ENCODE measurements around the gene BRWD1. TPM values are rescaled to one million over a fixed set of nuclear protein-coding genes. Genes with fewer than 3 reads are reported as not detected.
"Not testable (repeated sequence)": the region's sequence is repeated elsewhere in the genome, so short reads cannot be mapped to it uniquely, and the experiment has no call there.

Gene BRWD1
- total RNA-seq, 1 donor = 71.3 TPM

GRCh38 chr21:39137248-39138178, 175.9 kb downstream of the BRWD1 start:
- TF ChIP-seq CTCF (IDR thresholded peaks at IDR 0.05; ENCODE audit: extremely low read depth, low read depth, low read length) = no peak
- H2AFZ ChIP-seq (ENCODE audit: low read length) = no peak overlapping the region
- no peak for DNase-seq (ENCODE audit: insufficient read length, low spot score, missing footprints)
- H3K79me2 ChIP-seq (ENCODE audit: insufficient read depth, low read length) = no peaks in the 10 kb centered on the region
- H3K27ac ChIP-seq (ENCODE audit: low read depth, low read length) = no peak overlapping the region
- no peak overlapping the region for H3K4me3 ChIP-seq (ENCODE audit: insufficient read depth, low read length)
- H3K9me3 ChIP-seq (ENCODE audit: low read depth, low read length) = no peaks in the 10 kb centered on the region
- peaks cover 4% of the 10 kb centered on the region for H3K4me1 ChIP-seq (ENCODE audit: insufficient read depth, low read length)
- peaks cover 12% of the 10 kb centered on the region for H3K27me3 ChIP-seq (ENCODE audit: insufficient read depth, low read length)
- no peaks in the 10 kb centered on the region for H4K20me1 ChIP-seq (ENCODE audit: insufficient read depth, low read length)
- H3K36me3 ChIP-seq (ENCODE audit: insufficient read depth, low read length) = no peaks in the 10 kb centered on the region
- no peak overlapping the region for H3K4me2 ChIP-seq (ENCODE audit: insufficient read depth, low read length)

GRCh38 chr21:39136711-39137110, 176.7 kb downstream of the BRWD1 start:
- Histone ChIP-seq H3K4me1 (ENCODE audit: insufficient read depth, low read length) (peaks cover 4% of the 10 kb centered on the region), H3K27ac (ENCODE audit: low read depth, low read length) (no peak overlapping the region), H3K27me3 (ENCODE audit: insufficient read depth, low read length) (peaks cover 12% of the 10 kb centered on the region), H2AFZ (ENCODE audit: low read length) (no peak overlapping the region), H4K20me1 (ENCODE audit: insufficient read depth, low read length) (no peaks in the 10 kb centered on the region), H3K79me2 (ENCODE audit: insufficient read depth, low read length) (no peaks in the 10 kb centered on the region), H3K36me3 (ENCODE audit: insufficient read depth, low read length) (no peaks in the 10 kb centered on the region), H3K9me3 (ENCODE audit: low read depth, low read length) (no peaks in the 10 kb centered on the region), H3K4me2 (ENCODE audit: insufficient read depth, low read length) (no peak overlapping the region), H3K4me3 (ENCODE audit: insufficient read depth, low read length) (no peak overlapping the region)
- DNase-seq (ENCODE audit: insufficient read length, low spot score, missing footprints) = no peak
- TF ChIP-seq CTCF (IDR thresholded peaks at IDR 0.05; ENCODE audit: extremely low read depth, low read depth, low read length) = no peak

GRCh38 chr21:39136138-39136537, 177.3 kb downstream of the BRWD1 start:
- not testable (repeated sequence) for H4K20me1 ChIP-seq (ENCODE audit: insufficient read depth, low read length); H3K36me3 ChIP-seq (ENCODE audit: insufficient read depth, low read length); DNase-seq (ENCODE audit: insufficient read length, low spot score, missing footprints); H3K4me1 ChIP-seq (ENCODE audit: insufficient read depth, low read length); H3K9me3 ChIP-seq (ENCODE audit: low read depth, low read length); H2AFZ ChIP-seq (ENCODE audit: low read length); H3K27ac ChIP-seq (ENCODE audit: low read depth, low read length); H3K4me3 ChIP-seq (ENCODE audit: insufficient read depth, low read length); H3K79me2 ChIP-seq (ENCODE audit: insufficient read depth, low read length); H3K4me2 ChIP-seq (ENCODE audit: insufficient read depth, low read length)
- TF ChIP-seq CTCF (IDR thresholded peaks at IDR 0.05; ENCODE audit: extremely low read depth, low read depth, low read length) = peak; percentile 42
- H3K27me3 ChIP-seq (ENCODE audit: insufficient read depth, low read length) = peaks cover 12% of the 10 kb centered on the region

GRCh38 chr21:39134288-39134810, 179.1 kb downstream of the BRWD1 start:
- TF ChIP-seq CTCF (IDR thresholded peaks at IDR 0.05; ENCODE audit: extremely low read depth, low read depth, low read length) = no peak
- Histone ChIP-seq H3K4me1 (ENCODE audit: insufficient read depth, low read length) (peaks cover 4% of the 10 kb centered on the region), H3K36me3 (ENCODE audit: insufficient read depth, low read length) (no peaks in the 10 kb centered on the region), H3K79me2 (ENCODE audit: insufficient read depth, low read length) (no peaks in the 10 kb centered on the region), H3K4me2 (ENCODE audit: insufficient read depth, low read length) (no peak overlapping the region), H3K9me3 (ENCODE audit: low read depth, low read length) (peaks cover 5% of the 10 kb centered on the region), H4K20me1 (ENCODE audit: insufficient read depth, low read length) (no peaks in the 10 kb centered on the region), H3K27me3 (ENCODE audit: insufficient read depth, low read length) (peaks cover 10% of the 10 kb centered on the region), H3K4me3 (ENCODE audit: insufficient read depth, low read length) (no peak overlapping the region), H2AFZ (ENCODE audit: low read length) (no peak overlapping the region), H3K27ac (ENCODE audit: low read depth, low read length) (no peak overlapping the region)
- no peak for DNase-seq (ENCODE audit: insufficient read length, low spot score, missing footprints)
